ENCODE measurements around the gene TNFSF12.

TNFSF12 gene

GRCh38 chr17:7548585-7549400 is at the start of gene TNFSF12:
TSS of gene TNFSF12 (plus strand) at chr17:7549058. CDS start at chr17:7549154, 96 bp downstream.
- DNase-seq (ENCODE audit: low read depth in 2 of 2), result no peak

GRCh38 chr17:7499161-7499560 is 49.7 kb upstream of the TNFSF12 start:
- no peak for DNase-seq (ENCODE audit: low read depth in 2 of 2)

GRCh38 chr17:7501729-7502128 is 47.1 kb upstream of the TNFSF12 start:
- no peak for DNase-seq (ENCODE audit: low read depth in 2 of 2)

- no peak for DNase-seq (ENCODE audit: low read depth in 2 of 2)
Measured at GRCh38 chr17:7502171-7502847, 46.5 kb upstream of the TNFSF12 start.

GRCh38 chr17:7502987-7503386 is 45.9 kb upstream of the TNFSF12 start:
- DNase-seq (ENCODE audit: low read depth in 2 of 2), result no peak

GRCh38 chr17:7503521-7503920 is 45.3 kb upstream of the TNFSF12 start:
- no peak for DNase-seq (ENCODE audit: low read depth in 2 of 2)

GRCh38 chr17:7508145-7508544 is 40.7 kb upstream of the TNFSF12 start:
- DNase-seq (ENCODE audit: low read depth in 2 of 2), result no peak

GRCh38 chr17:7508846-7509245 is 40.0 kb upstream of the TNFSF12 start:
- no peak for DNase-seq (ENCODE audit: low read depth in 2 of 2)

- no peak for DNase-seq (ENCODE audit: low read depth in 2 of 2)
Measured at GRCh38 chr17:7509937-7510336, 38.9 kb upstream of the TNFSF12 start.

- no peak for DNase-seq (ENCODE audit: low read depth in 2 of 2)
Measured at GRCh38 chr17:7511108-7511507, 37.8 kb upstream of the TNFSF12 start.

GRCh38 chr17:7512105-7512504 is 36.8 kb upstream of the TNFSF12 start:
- no peak for DNase-seq (ENCODE audit: low read depth in 2 of 2)

- no peak for DNase-seq (ENCODE audit: low read depth in 2 of 2)
Measured at GRCh38 chr17:7512824-7513540, 35.9 kb upstream of the TNFSF12 start.

- DNase-seq (ENCODE audit: low read depth in 2 of 2), result no peak
Measured at GRCh38 chr17:7513850-7514419, 34.9 kb upstream of the TNFSF12 start.

- no peak for DNase-seq (ENCODE audit: low read depth in 2 of 2)
Measured at GRCh38 chr17:7515911-7516610, 32.8 kb upstream of the TNFSF12 start.

- peak in 1 of 2 donors; percentile 31 for DNase-seq (ENCODE audit: low read depth in 2 of 2)
Measured at GRCh38 chr17:7523033-7523432, 25.8 kb upstream of the TNFSF12 start.

GRCh38 chr17:7528842-7529241 is 20.0 kb upstream of the TNFSF12 start:
- DNase-seq (ENCODE audit: low read depth in 2 of 2), result no peak

GRCh38 chr17:7530023-7530900 is 18.6 kb upstream of the TNFSF12 start:
- no peak for DNase-seq (ENCODE audit: low read depth in 2 of 2)

GRCh38 chr17:7538050-7538449 is 10.8 kb upstream of the TNFSF12 start:
- no peak for DNase-seq (ENCODE audit: low read depth in 2 of 2)

GRCh38 chr17:7538891-7539545 is 9.8 kb upstream of the TNFSF12 start:
- DNase-seq (ENCODE audit: low read depth in 2 of 2), result no peak

GRCh38 chr17:7541074-7541621 is 7.7 kb upstream of the TNFSF12 start:
- DNase-seq (ENCODE audit: low read depth in 2 of 2), result no peak
